WTC11 (cell line): ENCODE results near the gene GAL. TPM values are rescaled to one million over a fixed set of nuclear protein-coding genes. Genes with fewer than 3 reads are reported as not detected.
A peak's percentile ranks its signal among the peaks of the same experiment; 100 is the strongest.

Experiments
- ATAC-seq: fragments of 200-7000 bp; cut with Tn5 transposase; 2 replicates; pipeline ENCODE4 v1.10.0; 2021; ENCODE audit warnings: mild to moderate bottlenecking, moderate library complexity
- CTCF ChIA-PET: fragments of 300-600 bp; sonication (Branson Sonifier 250); formaldehyde crosslinking; loops from one replicate; lab custom pipeline; 2021; ENCODE audit warnings: antibody characterized with exemption; lab: Charles Lee
- POLR2A ChIA-PET: fragments of 350-600 bp; sonication (Branson Sonifier 250); formaldehyde crosslinking; loops from one replicate; lab custom pipeline; 2021; ENCODE audit warnings: antibody characterized with exemption; lab: Charles Lee
- DNase-seq: peaks from one replicate; pipeline ENCODE4 v3.0.0; 2021; ENCODE audit warnings: low spot score
- H3K27ac Mint-ChIP-seq: 2 replicates; pipeline ENCODE4 v1.8.0; 2021; ENCODE audit warnings: mixed read lengths
- H3K27me3 Mint-ChIP-seq: 2 replicates; pipeline ENCODE4 v1.8.0; 2021; ENCODE audit warnings: low read depth, mild to moderate bottlenecking, moderate library complexity, mixed read lengths
- H3K36me3 Mint-ChIP-seq: 2 replicates; pipeline ENCODE4 v1.8.0; 2021; ENCODE audit warnings: mixed read lengths
- H3K4me1 Mint-ChIP-seq: 2 replicates; pipeline ENCODE4 v1.8.0; 2022; ENCODE audit warnings: mixed read lengths
- H3K4me3 Mint-ChIP-seq: 2 replicates; pipeline ENCODE4 v1.8.0; 2021; ENCODE audit warnings: mild to moderate bottlenecking, moderate library complexity, mixed read lengths
- H3K9me3 Mint-ChIP-seq: 2 replicates; pipeline ENCODE4 v1.8.0; 2021; ENCODE audit warnings: mixed read lengths
- ATF1 ChIP-seq: sonication (generic); formaldehyde crosslinking; IDR thresholded peaks from 2 replicates; pipeline ENCODE4 v1.8.1; 2023; ENCODE audit warnings: mild to moderate bottlenecking, moderate library complexity, missing genetic modification reagents
- ATF2 ChIP-seq: sonication (generic); formaldehyde crosslinking; IDR thresholded peaks from 2 replicates; pipeline ENCODE4 v1.8.1; 2022; ENCODE audit warnings: low read depth, missing genetic modification reagents, borderline replicate concordance
- CREB1 ChIP-seq: sonication (generic); formaldehyde crosslinking; IDR thresholded peaks from 2 replicates; pipeline ENCODE4 v1.8.0; 2023; ENCODE audit warnings: mild to moderate bottlenecking, missing genetic modification reagents
- FOXK1 ChIP-seq: sonication (generic); formaldehyde crosslinking; IDR thresholded peaks from 2 replicates; pipeline ENCODE4 v1.8.0; 2022; ENCODE audit warnings: mild to moderate bottlenecking, moderate library complexity, missing genetic modification reagents
- HMGA2 ChIP-seq: fragments of 250-450 bp; sonication (Bioruptor Pico); IDR thresholded peaks from 2 replicates; pipeline ENCODE4 v1.4.0; 2021; ENCODE audit warnings: mild to moderate bottlenecking, moderate library complexity
- HMGXB4 ChIP-seq: sonication (generic); formaldehyde crosslinking; IDR thresholded peaks from 2 replicates; pipeline ENCODE4 v1.8.1; 2023; ENCODE audit warnings: mild to moderate bottlenecking, moderate library complexity, missing genetic modification reagents
- IRF2 ChIP-seq: sonication (generic); formaldehyde crosslinking; IDR thresholded peaks from 2 replicates; pipeline ENCODE4 v1.8.0; 2022; ENCODE audit warnings: low read depth, missing genetic modification reagents, borderline replicate concordance
- JAZF1 ChIP-seq: fragments of 250-450 bp; sonication (Bioruptor Pico); IDR thresholded peaks from 2 replicates; pipeline ENCODE4 v1.9.0; 2021; ENCODE audit warnings: moderate library complexity, mild to moderate bottlenecking, inconsistent platforms
- NR1H2 ChIP-seq: sonication (generic); formaldehyde crosslinking; IDR thresholded peaks from 2 replicates; pipeline ENCODE4 v1.9.0; 2021; ENCODE audit warnings: mild to moderate bottlenecking, moderate library complexity, missing genetic modification reagents
- SMAD4 ChIP-seq: sonication (generic); formaldehyde crosslinking; IDR thresholded peaks from 2 replicates; pipeline ENCODE4 v1.8.0; 2022; ENCODE audit warnings: mild to moderate bottlenecking, missing genetic modification reagents
- SP1 ChIP-seq: sonication (generic); formaldehyde crosslinking; conservative IDR thresholded peaks from 2 replicates; pipeline ENCODE4 v1.8.1; 2022; ENCODE audit warnings: missing genetic modification reagents
- TEAD1 ChIP-seq: sonication (generic); formaldehyde crosslinking; IDR thresholded peaks from 2 replicates; pipeline ENCODE4 v1.8.0; 2022; ENCODE audit warnings: mild to moderate bottlenecking, missing genetic modification reagents
- TP53 ChIP-seq: sonication (generic); formaldehyde crosslinking; IDR thresholded peaks from 2 replicates; pipeline ENCODE4 v1.8.1; 2023; ENCODE audit warnings: mild to moderate bottlenecking, missing genetic modification reagents
- ZBTB21 ChIP-seq: sonication (generic); formaldehyde crosslinking; IDR thresholded peaks from 2 replicates; pipeline ENCODE4 v1.8.1; 2023; ENCODE audit warnings: mild to moderate bottlenecking, missing genetic modification reagents, borderline replicate concordance
- ZNF219 ChIP-seq: sonication (generic); formaldehyde crosslinking; IDR thresholded peaks from 2 replicates; pipeline ENCODE4 v1.8.0; 2023; ENCODE audit warnings: missing genetic modification reagents, mild to moderate bottlenecking, borderline replicate concordance
- ZNF671 ChIP-seq: fragments of 250-450 bp; sonication (Bioruptor Pico); IDR thresholded peaks from 2 replicates; pipeline ENCODE4 v1.8.0; 2021; ENCODE audit warnings: mild to moderate bottlenecking
- total RNA-seq: library from RNA; stranded (reverse); gene quantifications from 3 replicates; pipeline ENCODE4 v1.2.3, GENCODE V29; 2021
- TF ChIP-seq, protein P1 (sequence below): fragments of 250-450 bp; sonication (Bioruptor Pico); IDR thresholded peaks from 2 replicates; pipeline ENCODE4 v1.9.0; 2021; ENCODE audit warnings: mild to moderate bottlenecking
- TF ChIP-seq, protein P2 (sequence below): sonication (generic); formaldehyde crosslinking; IDR thresholded peaks from 2 replicates; pipeline ENCODE4 v1.8.0; 2023; ENCODE audit warnings: missing genetic modification reagents
- TF ChIP-seq, protein P3 (sequence below): sonication (generic); formaldehyde crosslinking; IDR thresholded peaks from 2 replicates; pipeline ENCODE4 v1.8.1; 2023; ENCODE audit warnings: mild to moderate bottlenecking, missing genetic modification reagents, moderate library complexity
- TF ChIP-seq, protein P4 (sequence below): fragments of 250-450 bp; sonication (Bioruptor Pico); conservative IDR thresholded peaks from 2 replicates; pipeline ENCODE4 v1.9.0; 2021; ENCODE audit warnings: mild to moderate bottlenecking

The GAL gene
- total RNA-seq, 1 experiment from 2014 or later = 102 TPM

- no peak overlapping the region for H3K4me3 Mint-ChIP-seq
- ChIA-PET CTCF (interaction anchor here (1.8 kb wide), 1 partner anchor 147 kb away, joined by 4 read pairs; no protein-coding TSS in a partner anchor), POLR2A (no interaction called here)
- no peak for DNase-seq
- H3K27ac Mint-ChIP-seq = no peak overlapping the region
- peaks cover 12% of the 10 kb centered on the region; the same call in 1 of the 2 replicates for H3K4me1 Mint-ChIP-seq
- TF ChIP-seq ZNF219 (CRISPR knock-in tag) (no peak), ATF1 (CRISPR knock-in tag) (no peak), JAZF1 (CRISPR knock-in tag) (no peak), ATF2 (CRISPR knock-in tag) (no peak), IRF2 (CRISPR knock-in tag) (no peak), ZBTB21 (CRISPR knock-in tag) (no peak), NR1H2 (CRISPR knock-in tag) (no peak), HMGA2 (CRISPR knock-in tag) (no peak), ZNF671 (CRISPR knock-in tag) (no peak), FOXK1 (no peak), SMAD4 (CRISPR knock-in tag) (no peak), HMGXB4 (CRISPR knock-in tag) (no peak), SP1 (CRISPR knock-in tag) (no peak), CREB1 (no peak), TEAD1 (CRISPR knock-in tag) (no peak), TP53 (CRISPR knock-in tag) (no peak)
- TF ChIP-seq, protein P1, sequence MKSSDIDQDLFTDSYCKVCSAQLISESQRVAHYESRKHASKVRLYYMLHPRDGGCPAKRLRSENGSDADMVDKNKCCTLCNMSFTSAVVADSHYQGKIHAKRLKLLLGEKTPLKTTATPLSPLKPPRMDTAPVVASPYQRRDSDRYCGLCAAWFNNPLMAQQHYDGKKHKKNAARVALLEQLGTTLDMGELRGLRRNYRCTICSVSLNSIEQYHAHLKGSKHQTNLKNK (CRISPR knock-in tag) = no peak
- TF ChIP-seq, protein P2, sequence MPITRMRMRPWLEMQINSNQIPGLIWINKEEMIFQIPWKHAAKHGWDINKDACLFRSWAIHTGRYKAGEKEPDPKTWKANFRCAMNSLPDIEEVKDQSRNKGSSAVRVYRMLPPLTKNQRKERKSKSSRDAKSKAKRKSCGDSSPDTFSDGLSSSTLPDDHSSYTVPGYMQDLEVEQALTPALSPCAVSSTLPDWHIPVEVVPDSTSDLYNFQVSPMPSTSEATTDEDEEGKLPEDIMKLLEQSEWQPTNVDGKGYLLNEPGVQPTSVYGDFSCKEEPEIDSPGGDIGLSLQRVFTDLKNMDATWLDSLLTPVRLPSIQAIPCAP (CRISPR knock-in tag) = no peak
- TF ChIP-seq, protein P3, sequence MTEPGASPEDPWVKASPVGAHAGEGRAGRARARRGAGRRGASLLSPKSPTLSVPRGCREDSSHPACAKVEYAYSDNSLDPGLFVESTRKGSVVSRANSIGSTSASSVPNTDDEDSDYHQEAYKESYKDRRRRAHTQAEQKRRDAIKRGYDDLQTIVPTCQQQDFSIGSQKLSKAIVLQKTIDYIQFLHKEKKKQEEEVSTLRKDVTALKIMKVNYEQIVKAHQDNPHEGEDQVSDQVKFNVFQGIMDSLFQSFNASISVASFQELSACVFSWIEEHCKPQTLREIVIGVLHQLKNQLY = no peak
- TF ChIP-seq, protein P4, sequence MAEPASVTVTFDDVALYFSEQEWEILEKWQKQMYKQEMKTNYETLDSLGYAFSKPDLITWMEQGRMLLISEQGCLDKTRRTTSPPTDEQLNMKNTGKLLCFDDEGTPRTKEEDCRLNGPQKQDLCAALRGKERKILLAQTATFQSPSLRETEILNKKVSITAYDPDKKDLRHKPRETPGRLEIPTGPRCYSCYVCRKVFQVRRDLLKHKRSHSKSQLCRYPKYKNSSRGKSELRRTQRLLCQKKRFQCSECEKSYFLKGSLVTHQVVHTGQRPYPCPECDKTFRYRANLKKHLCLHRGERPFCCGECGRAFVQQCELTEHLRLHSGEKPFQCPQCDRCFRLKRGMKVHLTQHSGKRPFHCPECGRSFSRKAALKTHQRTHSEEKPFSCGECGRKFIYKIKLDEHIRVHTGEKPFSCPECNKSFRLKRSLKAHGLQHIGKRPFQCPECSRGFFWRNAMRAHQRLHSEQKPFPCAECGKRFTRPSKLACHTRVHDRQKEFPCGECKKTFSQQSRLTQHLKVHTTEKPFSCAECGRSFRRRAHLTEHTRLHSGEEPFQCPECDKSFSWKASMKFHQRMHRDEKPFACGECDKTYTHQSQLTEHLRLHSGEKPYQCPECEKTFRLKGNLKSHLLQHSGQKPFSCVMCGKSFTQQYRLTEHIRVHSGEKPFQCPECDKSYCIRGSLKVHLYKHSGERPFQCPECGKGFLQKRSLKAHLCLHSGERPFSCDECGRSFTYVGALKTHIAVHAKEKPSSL (CRISPR knock-in tag) = no peak
- peak; percentile 36 for ATAC-seq
- peaks cover 24% of the 10 kb centered on the region for H3K9me3 Mint-ChIP-seq
- H3K27me3 Mint-ChIP-seq = peaks cover 3% of the 10 kb centered on the region; the same call in 1 of the 2 replicates
- H3K36me3 Mint-ChIP-seq = peaks cover 22% of the 10 kb centered on the region
Measured at GRCh38 chr11:68651208-68651984, 32.9 kb upstream of the GAL start.
